WI38 (cell line): ENCODE results near the gene GTF2H2C_2.
"Not testable (repeated sequence)": the region's sequence is repeated elsewhere in the genome, so short reads cannot be mapped to it uniquely, and the experiment has no call there.

Experiments
- H3K4me3 ChIP-seq: 2 replicates; pipeline ENCODE4 v1.5.1; 2011; ENCODE audit warnings: low read depth, mild to moderate bottlenecking, control low read depth, low read length

GTF2H2C_2 gene

DNA sequence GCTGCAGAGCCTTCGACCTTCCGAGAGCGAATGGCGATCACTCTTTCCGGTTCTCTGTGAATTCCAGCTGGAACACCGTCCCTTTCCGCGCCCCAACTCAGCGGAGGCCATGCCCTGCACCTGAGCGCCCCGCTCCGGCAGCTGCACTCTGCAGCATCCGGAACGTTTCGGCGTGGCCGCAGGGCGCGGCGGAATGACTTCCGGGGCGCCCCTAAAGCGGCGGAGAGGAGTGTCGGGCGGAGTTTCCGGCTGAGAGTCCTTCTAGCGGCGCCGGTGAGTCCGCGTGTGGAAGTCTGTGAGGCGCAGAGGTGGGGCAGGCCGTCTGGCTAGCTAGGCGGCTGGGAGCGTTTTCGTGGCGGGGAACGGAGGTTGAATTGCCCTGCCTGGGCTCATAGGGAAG, at the start of gene GTF2H2C_2:
TSS of gene GTF2H2C_2 (plus strand) at position 252 of the 400 bp plus-strand sequence.
- H3K4me3 ChIP-seq: not testable (repeated sequence)

DNA sequence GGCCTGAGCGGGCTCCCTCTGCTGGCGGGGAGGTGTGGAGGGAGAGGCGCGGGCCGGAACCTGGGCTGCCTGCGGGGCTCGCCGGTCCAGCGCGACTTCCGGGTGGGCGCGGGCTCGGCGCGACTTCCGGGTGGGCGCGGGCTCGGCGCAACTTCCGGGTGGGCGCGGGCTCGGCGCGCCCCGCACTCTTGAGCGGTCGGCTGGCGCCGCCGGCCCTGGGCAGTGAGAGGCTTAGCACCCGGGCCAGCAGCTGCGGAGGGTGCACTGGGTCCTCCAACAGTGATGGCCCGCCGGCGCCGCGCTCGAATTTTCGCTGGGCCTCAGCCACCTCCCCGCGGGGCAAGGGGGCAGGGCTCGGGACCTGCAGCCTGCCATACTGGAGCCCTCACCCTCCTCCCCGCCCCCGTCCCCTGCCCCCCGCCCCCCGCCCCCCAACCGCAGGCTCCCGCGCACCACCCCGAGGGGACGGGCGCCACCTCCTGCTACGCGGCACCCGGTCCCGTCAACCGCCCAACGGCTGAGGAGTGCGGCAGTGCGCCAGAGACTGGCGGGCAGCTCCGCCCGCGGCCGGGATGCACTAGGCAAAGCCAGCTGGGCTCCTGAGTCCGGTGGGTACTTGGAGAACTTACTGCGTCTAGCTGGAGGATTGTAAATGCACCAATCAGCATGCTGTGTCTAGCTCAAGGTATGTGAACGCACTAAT, 14.0 kb upstream of the GTF2H2C_2 start:
- peak overlapping the region; percentile 51 for H3K4me3 ChIP-seq

DNA sequence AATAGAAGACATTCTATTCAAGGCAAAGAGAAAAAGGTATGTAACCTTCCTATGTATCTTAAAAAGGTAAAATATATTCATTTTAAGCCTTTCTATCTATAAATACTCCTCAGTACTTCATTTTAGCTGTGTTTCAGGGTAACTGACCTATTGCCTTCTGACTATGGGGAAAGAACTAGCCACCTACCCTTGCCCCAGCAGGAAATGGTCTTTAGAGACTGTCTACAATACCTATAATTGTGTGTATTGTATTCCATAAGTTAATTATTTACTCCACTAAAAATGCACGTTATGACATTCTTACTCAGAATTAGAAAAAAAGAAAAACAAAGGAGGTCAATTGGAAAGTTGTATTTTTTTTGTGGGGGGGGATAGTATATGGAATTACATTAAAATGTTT, 6.2 kb downstream of the GTF2H2C_2 start:
- H3K4me3 ChIP-seq: not testable (repeated sequence)

DNA sequence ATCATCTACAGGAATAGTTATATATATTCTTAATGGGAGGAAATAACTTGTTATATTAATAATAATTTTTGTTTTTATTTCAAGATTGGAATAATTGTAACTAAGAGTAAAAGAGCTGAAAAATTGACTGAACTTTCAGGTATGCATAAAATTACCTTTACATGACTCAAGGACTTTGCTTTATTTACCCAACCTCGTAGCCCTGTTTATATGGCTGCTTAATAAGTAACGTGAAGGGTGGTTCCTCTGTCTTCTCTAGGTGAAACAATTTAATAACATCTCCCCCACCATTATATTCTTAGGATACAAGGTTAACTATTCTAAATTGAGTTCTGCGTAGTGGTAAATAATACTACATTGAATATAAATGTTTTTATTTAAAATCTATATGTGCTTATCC, 8.0 kb downstream of the GTF2H2C_2 start:
- not testable (repeated sequence) for H3K4me3 ChIP-seq

DNA sequence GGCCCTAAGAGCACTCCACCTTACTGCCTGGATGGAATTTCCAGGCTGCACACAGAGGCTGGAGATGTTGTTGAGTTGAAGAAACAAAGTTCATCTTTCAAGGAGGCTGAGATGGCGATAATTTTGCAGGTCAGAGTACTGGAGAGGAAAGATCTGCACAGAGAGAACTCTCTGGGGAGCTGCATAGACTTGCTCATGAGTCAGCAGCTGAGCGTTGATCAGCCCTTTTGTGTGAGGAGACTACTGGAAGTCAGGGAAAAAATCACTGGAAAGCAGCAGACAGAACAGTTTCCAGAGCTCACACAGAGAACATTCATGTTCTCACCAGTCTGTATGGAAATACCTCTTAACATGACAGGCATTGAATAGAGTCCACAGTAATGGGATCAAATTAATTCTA, 23.4 kb downstream of the GTF2H2C_2 start:
- H3K4me3 ChIP-seq: not testable (repeated sequence)

DNA sequence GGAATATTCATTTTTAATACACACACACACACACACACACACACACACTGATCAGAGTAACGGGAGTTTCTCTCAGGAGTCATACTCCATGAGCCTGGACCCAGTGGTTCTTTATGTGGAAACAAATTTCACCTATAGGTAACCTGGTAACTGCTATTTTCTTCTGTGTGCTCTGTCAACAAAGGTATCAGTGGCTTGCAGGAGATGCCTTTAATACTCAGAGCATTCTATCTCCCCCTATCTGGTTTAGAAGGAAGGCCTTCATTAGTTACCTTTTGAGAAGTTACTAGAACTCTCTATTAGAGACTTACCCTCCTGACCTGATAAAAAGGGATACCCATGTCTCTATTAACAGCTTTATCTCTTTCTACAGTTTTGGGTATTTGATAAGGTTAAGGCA, 34.4 kb downstream of the GTF2H2C_2 start:
- not testable (repeated sequence) for H3K4me3 ChIP-seq

DNA sequence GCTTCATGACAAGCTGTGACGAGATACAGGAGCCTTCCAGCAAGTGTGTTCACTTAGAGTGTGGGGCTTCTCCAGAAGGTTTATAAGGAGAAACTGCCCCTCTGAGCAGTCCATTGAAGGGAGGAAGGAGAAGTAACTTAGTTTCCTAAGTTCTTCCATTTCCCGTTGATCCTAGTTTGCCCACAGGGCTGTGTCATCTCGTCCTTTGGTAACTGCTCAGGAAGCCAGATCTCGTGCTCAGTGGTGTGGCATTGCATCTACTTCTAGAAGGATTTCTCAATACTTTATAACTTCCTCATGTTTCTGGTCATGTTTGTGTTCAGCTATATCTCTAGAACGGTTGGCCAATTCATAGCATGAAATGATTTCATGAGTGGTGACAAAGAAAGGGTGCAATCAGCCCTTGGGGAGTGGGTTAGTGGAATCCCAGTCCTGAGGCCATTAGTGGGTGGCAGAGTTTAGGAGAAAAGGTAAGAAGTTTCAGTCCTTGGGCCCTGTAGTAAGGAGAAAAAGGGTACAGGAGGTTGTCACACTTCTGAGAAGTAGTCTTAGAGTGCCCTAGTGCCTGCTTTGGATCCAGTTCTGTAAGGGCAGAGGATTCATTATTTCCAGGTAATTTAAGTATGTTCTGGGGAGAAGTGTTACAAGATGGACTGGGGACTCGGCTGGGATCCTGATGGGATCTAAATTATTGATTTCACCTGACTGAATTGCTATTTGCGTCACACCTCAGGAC, 36.2 kb downstream of the GTF2H2C_2 start:
- H3K4me3 ChIP-seq: not testable (repeated sequence)

DNA sequence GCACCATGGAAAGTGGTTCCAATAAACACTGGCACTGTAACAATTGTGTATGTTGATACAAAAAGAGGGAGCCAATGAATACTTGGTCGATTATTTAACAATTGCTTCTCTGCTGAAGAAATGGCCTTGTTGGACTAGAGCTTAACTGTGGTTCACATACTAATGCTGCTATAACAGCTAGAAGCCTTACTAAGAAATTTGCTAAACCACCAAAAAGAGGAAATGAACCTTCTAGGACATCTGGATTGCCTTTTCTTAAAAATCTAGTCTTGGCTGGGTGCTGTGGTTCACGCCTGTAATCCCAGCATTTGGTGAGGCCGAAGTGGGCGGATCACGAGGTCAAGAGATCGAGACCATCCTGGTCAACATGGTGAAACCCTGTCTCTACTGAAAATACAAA, 41.9 kb downstream of the GTF2H2C_2 start:
- not testable (repeated sequence) for H3K4me3 ChIP-seq

DNA sequence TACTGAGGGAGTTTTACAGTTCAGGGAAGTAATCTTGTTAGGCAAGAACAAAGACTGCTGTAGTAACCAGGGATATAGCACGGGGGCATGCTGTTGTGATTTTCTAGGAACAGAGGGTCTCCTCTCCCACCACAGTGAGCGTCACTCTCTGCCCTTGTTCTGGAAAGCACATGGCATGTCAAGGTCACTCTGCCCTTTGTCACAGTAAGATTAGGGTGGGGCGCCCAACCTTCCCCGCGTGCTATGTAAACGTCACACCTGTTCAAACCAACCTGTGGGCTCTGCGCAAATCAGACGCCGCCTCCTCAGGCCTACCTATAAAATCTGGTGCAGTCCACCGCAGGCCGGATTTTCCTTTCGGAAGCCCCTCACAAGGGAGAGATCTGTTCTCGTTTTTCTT, 44.0 kb downstream of the GTF2H2C_2 start:
- not testable (repeated sequence) for H3K4me3 ChIP-seq

DNA sequence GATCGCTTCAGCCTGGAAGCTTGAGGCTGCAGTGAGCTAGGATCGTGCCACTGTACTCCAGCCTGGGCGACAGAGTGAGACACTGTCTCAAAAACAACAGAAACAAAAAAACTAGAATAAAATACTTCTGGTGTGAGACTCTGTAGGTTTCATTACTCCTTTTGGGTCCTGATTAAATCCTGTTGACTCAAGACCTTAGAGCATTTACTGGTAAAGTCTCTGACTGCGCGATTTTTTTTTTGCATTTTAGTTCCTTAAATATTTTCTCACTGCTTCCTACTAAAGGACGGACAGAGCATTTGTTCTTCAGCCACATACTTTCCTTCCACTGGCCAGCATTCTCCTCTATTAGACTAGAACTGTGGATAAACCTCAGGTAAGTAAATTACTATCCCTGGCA, 46.8 kb downstream of the GTF2H2C_2 start:
- not testable (repeated sequence) for H3K4me3 ChIP-seq

DNA sequence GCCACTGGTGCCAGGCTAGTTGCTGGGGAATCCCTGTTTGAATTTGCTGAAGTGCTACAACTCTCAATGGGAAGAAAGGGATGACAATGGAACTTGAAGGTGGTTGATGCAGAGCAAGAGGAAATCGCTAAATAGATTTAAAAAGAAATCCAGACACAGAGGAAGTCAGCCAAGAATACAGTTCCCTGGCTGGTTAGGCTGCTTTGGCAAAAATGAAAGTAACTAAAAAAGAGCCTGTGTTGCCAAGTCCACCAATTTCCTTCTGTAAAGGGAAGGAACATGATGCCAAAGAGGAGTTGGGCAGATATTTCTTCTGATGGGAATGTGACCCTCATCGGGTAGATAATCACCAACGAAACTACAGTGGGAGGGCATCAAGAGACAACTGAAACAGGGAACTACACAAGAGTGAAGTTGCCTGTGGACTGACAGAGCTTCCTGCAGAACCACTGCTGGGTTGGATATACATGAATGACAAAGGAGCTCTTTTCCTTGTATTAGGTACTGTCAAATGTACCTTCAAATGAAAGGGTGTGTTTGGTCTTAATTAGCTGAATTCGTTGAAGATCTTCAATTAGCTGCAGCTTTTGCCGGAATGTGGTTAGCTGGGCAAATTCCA, 49.0 kb downstream of the GTF2H2C_2 start:
- H3K4me3 ChIP-seq: not testable (repeated sequence)

DNA sequence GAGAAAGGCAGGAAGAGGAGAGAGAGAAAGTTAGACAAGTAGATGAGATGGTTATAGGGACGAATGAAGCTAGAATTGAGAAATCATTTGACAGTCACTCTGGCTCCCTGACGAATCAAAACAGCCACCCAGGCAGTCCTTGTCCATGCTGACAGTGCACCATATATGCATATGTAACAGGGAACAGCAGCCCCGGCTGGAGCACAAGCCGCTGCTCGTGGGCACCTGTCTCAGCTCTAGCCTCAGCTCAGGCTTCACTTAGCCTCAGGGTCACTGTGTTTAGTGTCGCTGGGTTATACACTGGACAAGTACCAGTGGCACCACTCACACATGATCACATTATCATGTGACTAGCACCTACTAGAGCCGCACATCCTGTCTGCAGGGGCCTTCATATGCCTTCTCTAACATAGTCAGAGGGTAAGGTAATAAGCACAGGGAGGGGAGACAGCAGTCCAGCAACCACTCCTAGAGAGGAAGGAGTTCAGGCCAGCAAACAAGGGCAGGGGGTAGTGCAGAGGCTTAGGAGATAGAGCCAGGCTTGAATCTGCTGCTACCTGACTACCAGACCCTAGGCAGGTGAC, 54.9 kb downstream of the GTF2H2C_2 start:
- not testable (repeated sequence) for H3K4me3 ChIP-seq
